ENCODE measurements around the gene TNNI2.

TNNI2 gene

DNA sequence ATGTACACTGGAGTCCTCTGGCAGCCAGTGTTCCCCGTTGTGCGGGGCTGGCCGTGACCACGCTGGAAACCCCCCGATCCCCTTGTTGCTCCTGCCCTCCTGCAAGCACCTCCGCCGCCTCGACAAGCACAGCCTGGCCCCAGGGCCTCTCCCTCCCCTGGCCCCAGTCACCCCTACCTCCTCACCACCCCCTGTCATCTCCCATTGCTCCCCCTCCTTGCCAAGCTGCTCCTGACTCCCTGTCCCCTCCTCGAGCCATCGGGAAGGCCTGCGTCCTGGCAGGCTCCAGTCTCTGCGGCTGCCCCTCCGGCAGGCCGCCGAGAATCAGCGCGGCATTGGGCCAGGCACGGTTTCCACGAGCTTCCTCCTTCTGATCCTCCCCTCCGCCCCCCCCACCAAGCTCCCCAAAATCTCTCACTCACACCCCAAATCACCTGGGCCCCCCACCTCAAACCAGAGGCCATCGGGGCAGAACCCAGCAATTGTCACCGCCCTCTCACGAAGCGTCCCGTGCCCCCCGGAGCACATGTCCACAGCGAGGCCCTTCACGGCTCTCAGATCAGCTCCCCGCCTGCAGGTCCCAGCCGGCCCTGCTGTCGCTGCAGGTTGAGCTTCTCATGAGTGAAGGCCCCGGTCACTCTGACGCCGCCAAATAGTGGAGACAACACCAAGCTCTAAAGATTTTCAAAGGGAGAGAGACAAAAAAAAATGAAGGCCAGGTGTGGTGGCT, 8.4 kb downstream of the TNNI2 start:
- DNase-seq (ENCODE audit: low read depth) = no peak

DNA sequence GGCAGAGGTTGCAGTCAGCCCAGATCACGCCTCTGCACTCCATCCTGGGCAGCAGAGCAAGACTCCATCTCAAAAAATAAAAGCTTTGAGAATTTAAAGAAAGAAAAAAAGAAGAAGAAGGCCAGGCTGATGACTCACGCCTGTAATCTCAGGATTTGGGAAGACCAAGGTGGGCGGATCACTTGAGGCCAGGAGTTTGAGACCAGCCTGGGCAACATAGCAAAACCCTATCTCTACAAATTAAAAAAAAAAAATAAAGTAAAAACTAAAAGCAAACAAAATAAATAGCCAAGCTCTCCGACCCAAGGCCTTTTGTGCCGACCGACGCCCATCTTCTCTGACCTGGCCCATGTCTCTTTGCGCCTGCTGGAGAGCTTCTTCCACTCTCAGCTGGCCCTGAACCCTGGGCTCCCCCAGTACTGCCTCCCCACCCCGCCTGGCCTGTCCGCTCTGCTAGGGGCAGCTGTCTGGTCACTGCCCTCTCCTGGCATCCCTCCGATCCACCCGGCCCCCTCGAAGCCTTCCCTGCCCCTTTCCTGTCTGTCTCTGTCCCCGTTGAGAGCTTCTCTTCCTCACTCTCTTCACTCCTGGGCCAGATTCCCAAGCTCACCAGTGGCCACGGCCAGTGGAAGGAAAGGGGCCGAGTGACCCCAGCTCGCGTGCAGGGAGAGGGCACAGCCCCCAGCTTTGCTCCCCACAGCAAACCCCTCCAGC, 9.3 kb downstream of the TNNI2 start:
- DNase-seq (ENCODE audit: low read depth) = no peak

DNA sequence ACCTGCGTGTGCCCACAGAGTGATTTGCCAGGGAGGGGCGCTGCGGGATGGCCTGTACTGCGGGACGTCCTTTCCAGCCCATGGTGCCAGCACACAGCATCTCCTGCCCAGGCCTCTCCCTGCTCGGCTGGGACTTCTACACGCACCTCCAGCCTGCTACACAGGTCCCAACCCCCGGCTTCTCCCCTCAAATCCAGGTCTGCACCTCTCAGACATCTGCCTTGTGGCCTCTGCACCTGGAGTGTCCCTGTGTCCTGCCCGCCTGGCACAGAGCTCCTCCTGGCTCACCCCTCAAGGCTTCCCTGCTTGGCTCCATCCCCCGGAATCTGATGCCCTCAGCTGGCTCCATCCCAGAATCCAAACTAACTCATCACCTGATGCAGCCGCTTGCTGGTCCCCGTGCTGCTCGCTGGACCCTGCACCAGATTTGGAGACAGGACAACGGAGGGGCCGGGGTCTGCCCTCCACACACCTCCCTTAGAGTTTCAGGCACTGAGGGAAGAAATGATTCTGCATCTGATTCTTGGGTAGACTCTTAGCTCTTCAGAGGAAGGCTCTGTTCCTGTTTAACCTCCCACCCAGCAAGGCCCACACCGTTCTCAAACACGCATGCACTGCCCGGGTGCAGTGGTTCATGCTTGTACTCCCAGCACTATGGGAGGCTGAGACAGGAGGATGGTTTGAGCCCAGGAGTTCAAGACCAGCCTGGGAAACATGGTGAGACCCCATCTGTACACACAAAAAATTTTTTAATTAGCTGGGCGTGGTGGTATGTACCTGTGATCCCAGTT, 10.1 kb downstream of the TNNI2 start:
- DNase-seq (ENCODE audit: low read depth) = no peak

DNA sequence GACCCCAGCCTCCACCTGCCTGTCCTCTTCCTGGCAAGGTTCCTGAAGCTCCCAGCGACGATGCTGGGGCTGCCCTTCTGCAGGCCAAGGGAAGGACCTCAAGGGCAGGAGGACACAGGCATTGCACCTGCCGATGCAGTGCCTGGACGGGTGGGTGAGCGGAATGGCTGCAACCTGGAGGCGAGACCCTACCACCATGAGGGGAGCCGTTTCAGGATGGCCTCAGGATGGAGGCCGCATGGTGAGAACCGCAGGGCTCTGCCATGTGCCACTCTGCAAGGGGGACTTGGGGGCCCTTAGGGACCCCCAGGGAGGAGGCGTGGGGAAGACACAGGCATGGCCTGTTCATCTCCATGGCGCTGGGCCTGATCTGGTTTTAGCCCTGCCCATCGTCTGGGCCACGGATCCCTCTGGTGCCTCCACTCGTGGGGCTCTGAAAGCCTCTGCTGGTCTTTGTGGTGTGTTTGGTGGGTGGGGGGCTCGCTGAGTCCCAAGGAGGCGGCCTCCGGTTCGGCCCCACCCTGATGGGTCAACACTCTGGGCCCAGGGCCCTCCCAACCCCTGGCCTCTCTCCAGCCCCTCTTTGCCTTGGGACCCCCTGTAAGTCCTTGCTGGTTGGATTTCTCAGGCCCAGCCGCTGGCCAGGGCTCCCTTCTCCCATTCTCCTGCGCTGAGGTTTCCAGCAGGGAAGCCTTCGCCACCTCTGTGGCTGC, 12.8 kb downstream of the TNNI2 start:
- DNase-seq (ENCODE audit: low read depth) = no peak

DNA sequence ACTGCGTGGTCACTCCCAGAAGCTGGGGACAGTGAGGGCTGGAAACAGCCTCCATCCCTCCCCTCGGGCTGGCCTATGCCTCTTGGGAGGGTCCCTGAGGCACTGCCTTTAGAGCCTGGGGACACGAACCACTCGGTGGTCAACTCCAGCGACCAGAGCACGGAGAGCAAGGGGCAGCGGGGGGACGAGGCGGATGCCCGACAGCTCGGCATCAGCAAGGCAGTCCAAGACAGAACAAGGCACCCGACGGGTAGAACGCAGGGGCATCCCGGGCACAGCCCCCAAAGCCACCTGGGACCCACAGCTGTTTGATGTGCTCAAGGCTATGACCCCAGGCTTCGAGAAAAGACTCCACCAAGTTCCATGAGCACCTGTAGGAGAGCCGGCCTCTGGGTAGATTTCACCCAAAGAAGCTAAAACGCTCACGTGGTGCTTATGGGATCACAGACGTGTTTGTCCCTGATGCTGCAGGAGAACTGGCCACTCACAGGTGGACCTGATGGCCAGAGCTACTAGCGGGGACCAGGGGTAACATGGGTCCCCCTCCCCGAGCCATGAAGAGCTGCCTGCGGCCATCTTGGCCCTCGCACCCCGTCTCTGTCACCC, 13.6 kb downstream of the TNNI2 start:
- DNase-seq (ENCODE audit: low read depth) = no peak

DNA sequence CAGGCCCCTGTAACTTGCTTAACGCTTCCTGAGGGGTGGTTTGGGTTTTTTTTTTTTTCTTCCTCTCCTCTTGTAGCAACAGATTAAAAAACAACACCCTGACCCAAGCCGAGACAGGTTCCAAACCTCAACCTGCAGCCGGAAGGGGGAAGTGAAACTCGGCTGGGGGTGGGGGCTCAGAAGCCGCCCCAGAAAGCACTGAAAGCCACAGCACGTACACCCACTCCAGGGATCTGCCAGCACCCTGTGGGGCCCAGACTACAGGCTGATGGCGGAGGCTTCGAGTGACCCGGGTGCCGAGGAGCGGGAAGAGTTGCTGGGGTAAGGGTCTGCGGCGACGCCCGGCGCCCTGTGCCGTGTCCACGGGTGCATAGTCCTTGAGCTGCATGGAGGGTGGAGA, 14.1 kb downstream of the TNNI2 start, which contains the start of gene LSP1:
Gene LSP1 (plus strand): TSS at position 208 of the 400 bp plus-strand sequence. CDS start 61 bp downstream, at position 269.
- DNase-seq (ENCODE audit: low read depth) = peak; percentile 53

DNA sequence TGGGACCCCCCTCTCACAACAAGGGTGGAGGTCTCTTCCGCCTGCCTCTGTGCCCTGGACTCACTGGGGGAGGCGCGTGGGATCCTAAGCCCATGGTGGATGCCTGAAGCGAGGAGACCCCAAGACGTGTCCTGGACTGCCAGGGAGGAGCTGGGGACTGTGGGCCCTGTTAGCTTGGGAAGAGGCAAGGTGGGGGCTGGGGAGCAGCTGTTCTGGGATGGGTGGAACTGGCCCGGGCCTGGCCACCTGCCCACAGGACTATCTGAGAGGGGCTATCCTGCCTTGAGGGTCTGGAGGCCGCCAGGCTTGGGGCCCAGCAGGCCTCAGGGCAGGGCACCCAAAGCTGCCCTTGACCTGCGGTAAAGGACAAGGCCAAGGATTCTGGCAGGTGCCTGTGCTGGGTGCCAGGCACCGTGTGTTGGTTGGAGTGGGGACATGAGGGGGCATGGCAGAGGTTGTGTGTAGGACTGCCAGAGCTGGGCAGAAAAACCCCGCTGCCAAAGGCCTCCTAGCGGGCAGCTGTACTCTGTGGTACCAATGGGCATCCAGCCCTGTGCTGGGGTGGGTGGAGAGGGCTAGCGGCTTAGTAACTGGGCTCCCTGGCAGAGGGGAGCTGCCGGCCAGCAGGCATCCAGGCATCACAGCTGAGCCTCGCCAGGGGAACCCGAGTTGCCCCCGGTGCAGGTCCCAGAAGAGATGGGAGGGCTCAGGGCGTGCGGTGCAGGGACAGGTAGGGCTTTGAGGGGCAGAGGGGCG, 14.8 kb downstream of the TNNI2 start:
- DNase-seq (ENCODE audit: low read depth) = no peak

DNA sequence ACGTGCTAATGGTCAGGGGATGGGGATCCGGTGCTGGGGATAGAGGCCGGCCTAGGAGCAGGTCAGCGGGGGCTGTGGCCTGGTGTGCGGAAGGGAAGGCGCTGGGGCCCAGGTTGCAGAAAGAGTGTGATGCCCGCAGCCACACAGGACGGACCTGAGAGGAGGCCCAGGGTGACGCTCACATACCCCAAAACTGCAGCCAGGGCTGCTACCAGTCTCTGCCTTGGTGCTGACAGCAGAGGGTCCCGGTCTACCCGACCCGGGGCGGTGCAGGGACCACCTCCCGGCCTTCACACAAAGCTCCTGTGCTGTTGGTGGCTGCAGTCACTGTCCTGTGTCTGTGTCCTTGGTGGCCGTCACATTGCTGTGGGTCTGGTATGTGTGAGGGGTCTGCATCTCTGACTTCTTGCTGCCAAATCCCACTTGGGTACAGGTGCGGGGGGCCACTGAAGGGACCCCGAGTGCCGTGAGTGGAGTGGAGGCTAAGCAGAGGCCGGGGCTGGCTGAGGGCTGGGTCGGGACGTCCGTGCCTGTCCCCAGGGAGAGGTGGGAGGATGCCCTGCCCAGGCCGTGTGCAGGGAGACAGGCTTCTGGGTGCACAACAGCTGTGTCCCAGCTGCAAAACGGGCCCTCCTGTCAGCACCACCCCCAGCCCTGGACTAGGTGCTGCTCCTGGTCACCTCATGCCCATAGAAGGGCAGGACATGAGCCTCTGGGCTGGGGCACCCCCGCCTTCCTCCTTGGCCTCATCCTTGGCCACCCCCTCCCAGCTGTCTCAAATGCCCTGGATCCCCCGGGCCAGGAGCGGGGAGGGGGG, 15.6 kb downstream of the TNNI2 start:
- DNase-seq (ENCODE audit: low read depth) = no peak

DNA sequence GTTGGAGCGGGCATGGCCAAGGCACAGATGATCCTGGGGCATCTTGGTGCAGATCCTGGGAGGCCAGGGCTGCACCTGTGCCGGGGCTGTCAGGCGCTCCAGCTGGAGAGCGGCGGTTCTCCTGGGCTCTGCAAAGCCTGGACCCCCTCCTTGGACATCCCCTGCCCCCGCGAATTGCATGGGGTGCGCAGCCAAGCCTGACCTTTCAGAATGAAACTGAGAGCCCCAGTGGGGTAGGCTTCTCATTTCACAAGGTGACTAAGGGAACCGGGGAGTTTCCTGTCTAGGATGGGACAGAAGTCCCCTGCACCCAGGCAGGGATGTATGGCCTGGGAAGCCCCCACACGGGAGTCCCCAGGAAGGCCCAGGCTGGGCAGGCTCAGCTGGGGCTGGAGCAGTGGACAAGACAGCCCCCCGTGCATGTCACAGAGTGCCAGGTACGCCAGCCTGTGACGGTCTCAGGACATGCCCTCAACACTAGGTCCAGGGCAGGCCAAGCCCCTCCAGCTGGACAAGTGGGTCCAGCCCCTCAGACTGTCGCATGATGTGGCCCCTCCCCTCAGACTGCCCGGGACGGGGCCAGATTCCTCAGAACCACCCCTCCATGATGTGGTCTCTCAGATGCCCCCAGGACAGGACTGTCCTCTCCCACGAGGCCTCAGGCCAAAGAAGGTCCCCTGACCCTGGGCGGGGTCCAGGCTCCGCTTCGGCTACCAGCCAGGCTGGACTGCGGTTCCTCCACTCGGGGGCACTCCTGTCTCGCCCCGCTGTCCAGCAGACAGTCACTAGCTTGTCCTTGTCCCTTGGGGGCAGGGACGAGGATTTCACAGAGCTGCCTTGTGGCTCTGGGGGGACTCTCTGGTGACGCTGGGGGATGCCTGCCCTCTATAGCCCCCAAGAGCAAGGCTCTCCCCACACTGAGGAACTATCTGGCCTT, 16.4 kb downstream of the TNNI2 start:
- no peak for DNase-seq (ENCODE audit: low read depth)

DNA sequence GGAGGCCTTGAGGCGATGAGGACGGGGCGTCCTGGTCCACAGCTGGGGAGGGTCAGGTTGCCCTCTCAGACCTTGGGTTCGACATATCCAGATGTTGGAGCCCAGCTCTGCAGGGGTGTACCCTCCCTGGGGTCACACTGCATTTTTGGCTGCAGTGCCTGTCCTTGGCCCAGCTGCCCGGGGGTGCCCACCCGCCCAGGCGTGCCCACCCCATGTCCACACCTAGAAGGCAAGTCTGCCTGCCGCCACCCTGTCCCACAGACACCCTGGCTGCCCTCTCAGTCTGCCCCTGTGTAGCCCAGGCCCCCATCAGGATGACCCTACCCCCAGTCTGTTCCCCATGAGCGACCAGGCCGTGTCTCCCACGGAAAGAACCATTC, 17.1 kb downstream of the TNNI2 start:
- DNase-seq (ENCODE audit: low read depth) = no peak

DNA sequence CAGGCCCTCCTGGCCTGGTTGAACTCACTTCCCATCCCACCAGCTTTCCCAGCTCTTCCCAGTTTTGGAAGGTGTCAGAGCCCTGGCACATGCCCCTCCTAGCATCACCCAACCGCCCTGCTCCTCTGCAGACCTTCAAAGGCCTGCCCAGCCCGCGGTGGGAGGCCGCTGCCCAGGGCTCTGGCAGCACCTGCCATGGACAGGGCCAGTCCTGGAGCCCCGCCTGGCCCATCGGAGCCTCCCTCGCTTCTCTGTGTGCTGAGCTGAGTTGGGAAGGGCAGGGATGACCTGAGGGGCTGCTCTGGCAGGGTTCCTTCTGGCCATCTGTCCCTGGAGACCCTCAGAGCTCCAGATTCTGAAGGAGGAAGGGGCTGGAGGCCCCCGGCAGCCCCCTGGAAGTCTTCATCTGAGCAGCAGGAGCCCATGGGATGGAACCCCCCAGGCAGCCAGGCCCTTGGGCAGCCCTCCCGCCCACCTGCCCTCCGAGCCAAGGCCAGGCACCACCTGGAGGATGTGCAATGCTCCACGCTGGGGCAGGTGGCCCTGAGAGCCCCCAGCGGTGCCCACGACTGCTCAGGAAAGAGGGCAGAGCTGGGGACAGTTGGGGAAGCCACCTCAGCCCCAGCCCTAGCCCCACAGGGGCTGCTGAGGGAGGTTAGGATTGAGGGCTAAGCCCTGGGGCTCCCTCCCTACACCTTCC, 17.7 kb downstream of the TNNI2 start:
- no peak for DNase-seq (ENCODE audit: low read depth)

DNA sequence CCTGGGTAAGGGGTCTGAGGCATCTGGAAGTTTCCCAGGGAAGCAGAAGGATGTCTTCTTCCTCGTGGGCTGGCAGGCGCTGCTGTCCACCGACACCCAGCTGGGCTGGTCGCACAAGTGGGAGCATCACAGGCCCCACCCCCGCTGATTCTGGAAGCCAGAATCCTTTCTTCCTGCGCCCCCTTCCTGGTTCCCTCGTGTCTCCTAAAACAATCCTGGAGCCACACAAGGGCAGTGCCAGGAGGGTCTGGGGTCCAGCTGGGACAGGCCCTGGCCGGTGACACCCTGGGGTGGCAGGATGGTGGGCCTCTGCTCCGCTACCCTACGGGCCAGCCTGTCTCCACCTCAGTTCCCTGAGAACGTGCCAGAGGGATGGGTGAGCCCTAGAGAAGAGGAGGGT, 18.3 kb downstream of the TNNI2 start:
- no peak for DNase-seq (ENCODE audit: low read depth)

DNA sequence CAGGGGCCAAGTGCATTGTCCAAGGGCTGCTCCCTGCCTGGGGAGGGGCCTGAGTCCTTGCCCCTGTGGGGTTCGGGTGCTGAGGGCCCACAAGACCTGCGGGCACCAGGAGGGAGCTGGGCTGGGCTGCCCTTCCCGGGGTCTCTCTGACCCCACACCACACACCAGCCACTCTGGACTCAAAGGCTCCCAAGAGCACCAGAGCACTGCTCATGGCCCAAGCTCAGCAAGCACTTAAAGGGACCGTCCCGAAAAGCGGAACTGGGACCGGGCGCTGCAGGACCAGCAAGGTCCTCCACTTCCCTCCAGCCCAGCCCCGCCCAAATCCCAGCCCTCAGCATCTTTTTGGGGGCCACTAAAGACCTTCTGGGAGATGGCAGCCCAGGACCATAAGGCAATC, 19.4 kb downstream of the TNNI2 start:
- DNase-seq (ENCODE audit: low read depth) = no peak

DNA sequence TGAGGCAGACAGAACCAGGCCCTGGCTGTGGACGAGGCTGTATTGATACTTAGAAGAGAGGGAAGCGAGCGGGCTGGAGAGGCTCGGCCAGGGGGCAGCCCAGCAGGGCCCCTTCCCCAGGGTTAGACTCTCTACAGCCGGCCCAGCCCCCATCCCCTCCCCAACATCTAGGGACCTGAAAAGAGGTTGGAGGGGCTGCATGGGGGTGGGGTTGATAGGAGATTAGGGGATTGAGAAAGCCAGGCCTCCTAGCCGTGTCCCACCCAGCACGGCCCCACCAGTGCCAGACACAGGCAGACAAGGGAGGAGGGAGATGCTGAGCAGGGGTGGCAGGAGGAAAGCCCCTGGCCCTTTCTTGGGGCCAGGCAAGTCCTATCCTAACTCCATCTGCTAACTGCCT, 19.8 kb downstream of the TNNI2 start:
- no peak for DNase-seq (ENCODE audit: low read depth)

DNA sequence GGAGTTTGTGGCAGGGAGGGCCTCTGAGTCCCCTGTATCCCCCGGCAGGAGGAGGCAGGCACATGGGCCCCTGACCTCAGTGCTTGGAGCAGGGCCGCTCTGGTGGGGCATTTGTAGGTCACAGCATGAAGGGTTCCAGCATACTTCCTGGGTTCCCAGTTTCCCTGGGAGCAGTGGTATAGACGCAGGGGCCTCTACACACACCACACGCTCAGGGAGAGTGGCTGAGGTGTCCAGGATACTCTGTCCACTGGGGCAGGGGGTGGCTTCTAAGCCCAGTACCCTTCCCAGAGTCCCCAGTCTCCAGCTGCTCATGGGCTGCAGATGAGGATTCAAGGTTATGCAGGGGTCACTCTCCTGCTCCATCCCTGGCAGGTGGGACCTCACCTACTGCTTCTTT, 20.2 kb downstream of the TNNI2 start:
- DNase-seq (ENCODE audit: low read depth) = no peak

DNA sequence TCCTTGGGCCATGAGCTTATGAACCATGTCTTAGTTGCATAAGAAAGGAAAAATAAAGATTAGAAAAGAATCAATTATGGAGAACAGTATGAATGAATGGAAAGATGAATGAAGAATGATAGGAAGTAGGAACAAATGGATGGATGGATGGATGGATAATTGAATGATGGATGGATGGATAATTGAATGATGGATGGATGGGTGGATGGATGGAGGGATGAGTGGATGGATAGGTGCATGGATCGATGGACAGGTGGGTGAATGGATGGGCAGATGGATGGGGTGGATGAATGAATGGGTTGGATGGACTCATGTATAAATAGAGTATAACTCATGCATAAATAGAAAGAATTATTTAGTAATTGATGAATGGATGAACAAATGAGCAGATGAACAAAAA, 21.3 kb downstream of the TNNI2 start:
- DNase-seq (ENCODE audit: low read depth) = no peak

DNA sequence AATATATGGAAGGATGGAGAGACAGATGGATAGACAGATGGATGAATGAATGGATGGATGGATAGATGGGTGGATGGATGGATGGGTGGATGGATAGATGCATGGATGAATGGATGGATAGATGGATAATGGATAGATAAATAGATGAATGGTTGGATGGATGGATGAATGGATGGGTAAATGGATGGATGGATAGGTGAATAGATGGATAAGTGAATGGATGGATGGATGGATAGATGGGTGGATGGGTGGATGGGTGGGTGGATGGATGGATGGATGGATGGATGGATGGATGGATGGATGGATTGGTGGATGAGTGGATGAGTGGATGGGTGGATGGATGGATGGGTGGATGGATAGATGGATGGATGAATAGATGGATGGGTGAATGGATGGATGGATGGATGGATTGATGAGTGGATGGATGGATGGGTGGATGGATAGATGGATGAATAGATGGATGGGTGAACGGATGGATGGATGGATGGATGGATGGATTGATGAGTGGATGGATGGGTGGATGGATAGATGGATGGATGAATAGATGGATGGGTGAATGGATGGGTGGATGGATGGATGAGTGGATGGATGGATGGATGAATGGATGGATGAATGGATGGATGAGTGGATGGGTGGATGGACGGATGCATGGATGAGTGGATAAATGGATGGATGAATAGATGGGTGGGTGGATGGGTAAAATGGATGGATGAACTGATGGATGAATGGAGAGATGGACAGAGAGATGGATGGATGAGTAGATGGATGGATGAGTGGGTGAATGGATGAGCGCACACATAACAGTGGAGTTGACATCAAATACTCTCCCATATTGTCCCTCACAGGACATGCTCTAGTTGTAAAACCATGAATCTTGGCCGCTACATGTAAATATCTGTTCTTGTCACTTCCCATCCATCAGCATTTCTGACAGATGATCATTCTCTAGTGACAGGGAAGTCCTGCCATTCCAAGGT, 22.9 kb downstream of the TNNI2 start:
- DNase-seq (ENCODE audit: low read depth) = no peak

Data from stimulated activated CD8-positive, alpha-beta memory T cell treated with anti-CD3 and anti-CD28 coated beads, Interleukin-15, amount 100 ng/mL, for 1 hour (primary cell).